A549 (cell line): Measurements from ENCODE around the gene NPLOC4.

Experiments used
- CEBPB ChIP-seq, 2 experiments: fragments of >200 bp in 1 of 2; sonication (Bioruptor Twin) in 1 of 2; formaldehyde crosslinking in 1 of 2; IDR thresholded peaks; 2 replicates each; pipeline ENCODE4 v1.6.1; 2012 to 2016
- JUNB ChIP-seq: fragments of >200 bp; sonication (Bioruptor Twin); formaldehyde crosslinking; IDR thresholded peaks from 2 replicates; pipeline ENCODE4 v1.6.1; 2016
- MAFK ChIP-seq: fragments of 450-650 bp; IDR thresholded peaks from 2 replicates; pipeline ENCODE4 v1.6.1; 2014; ENCODE audit not compliant: partially characterized antibody
- POLR2A ChIP-seq: IDR thresholded peaks from 2 replicates; pipeline ENCODE4 v1.6.1; 2012; ENCODE audit warnings: mild to moderate bottlenecking, low read length
- RFX5 ChIP-seq: fragments of 450-650 bp; IDR thresholded peaks from 2 replicates; pipeline ENCODE4 v1.7.1; 2014; ENCODE audit warnings: antibody characterized with exemption, mild to moderate bottlenecking, moderate library complexity
- SREBF2 ChIP-seq: fragments of 450-650 bp; IDR thresholded peaks from 2 replicates; pipeline ENCODE4 v1.6.1; 2014; ENCODE audit warnings: mild to moderate bottlenecking, moderate library complexity
- TF ChIP-seq, protein P1 (sequence below): fragments of 200-600 bp; sonication (generic); IDR thresholded peaks from 2 replicates; pipeline ENCODE4 v1.6.1; 2016; ENCODE audit warnings: antibody characterized with exemption, mild to moderate bottlenecking, moderate library complexity
- TF ChIP-seq, protein P2 (sequence below): fragments of >200 bp; sonication (Bioruptor Twin); formaldehyde crosslinking; IDR thresholded peaks from 3 replicates; pipeline ENCODE4 v1.5.1; 2016

DNA sequence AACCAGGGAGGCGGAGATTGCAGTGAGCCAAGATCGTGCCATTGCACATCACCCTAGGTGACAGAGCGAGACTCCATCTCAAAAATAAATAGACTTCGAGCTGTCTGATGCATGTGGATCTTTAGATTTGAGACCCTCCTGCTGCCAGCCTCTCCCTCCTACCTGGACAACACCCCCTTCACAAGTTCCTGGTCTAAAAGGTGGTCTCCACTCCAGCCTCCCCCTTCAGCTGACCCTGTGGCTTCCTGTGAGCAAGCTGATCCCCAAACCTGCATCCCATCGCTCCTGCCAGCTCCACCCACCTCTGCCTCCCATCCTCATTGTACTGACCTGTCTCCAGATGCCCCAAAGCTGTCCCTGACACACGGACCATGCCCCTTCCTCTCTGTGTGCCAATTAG lies 57.6 kb downstream of the NPLOC4 start:
- TF ChIP-seq, protein P1, sequence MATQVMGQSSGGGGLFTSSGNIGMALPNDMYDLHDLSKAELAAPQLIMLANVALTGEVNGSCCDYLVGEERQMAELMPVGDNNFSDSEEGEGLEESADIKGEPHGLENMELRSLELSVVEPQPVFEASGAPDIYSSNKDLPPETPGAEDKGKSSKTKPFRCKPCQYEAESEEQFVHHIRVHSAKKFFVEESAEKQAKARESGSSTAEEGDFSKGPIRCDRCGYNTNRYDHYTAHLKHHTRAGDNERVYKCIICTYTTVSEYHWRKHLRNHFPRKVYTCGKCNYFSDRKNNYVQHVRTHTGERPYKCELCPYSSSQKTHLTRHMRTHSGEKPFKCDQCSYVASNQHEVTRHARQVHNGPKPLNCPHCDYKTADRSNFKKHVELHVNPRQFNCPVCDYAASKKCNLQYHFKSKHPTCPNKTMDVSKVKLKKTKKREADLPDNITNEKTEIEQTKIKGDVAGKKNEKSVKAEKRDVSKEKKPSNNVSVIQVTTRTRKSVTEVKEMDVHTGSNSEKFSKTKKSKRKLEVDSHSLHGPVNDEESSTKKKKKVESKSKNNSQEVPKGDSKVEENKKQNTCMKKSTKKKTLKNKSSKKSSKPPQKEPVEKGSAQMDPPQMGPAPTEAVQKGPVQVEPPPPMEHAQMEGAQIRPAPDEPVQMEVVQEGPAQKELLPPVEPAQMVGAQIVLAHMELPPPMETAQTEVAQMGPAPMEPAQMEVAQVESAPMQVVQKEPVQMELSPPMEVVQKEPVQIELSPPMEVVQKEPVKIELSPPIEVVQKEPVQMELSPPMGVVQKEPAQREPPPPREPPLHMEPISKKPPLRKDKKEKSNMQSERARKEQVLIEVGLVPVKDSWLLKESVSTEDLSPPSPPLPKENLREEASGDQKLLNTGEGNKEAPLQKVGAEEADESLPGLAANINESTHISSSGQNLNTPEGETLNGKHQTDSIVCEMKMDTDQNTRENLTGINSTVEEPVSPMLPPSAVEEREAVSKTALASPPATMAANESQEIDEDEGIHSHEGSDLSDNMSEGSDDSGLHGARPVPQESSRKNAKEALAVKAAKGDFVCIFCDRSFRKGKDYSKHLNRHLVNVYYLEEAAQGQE, result no peak
- no peak for TF ChIP-seq JUNB
- no peak for TF ChIP-seq POLR2A
- TF ChIP-seq, protein P2, sequence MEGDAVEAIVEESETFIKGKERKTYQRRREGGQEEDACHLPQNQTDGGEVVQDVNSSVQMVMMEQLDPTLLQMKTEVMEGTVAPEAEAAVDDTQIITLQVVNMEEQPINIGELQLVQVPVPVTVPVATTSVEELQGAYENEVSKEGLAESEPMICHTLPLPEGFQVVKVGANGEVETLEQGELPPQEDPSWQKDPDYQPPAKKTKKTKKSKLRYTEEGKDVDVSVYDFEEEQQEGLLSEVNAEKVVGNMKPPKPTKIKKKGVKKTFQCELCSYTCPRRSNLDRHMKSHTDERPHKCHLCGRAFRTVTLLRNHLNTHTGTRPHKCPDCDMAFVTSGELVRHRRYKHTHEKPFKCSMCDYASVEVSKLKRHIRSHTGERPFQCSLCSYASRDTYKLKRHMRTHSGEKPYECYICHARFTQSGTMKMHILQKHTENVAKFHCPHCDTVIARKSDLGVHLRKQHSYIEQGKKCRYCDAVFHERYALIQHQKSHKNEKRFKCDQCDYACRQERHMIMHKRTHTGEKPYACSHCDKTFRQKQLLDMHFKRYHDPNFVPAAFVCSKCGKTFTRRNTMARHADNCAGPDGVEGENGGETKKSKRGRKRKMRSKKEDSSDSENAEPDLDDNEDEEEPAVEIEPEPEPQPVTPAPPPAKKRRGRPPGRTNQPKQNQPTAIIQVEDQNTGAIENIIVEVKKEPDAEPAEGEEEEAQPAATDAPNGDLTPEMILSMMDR, result no peak
- no peak for TF ChIP-seq CEBPB (IDR thresholded peaks at IDR 0.05)
- TF ChIP-seq RFX5, result no peak
- TF ChIP-seq SREBF2, result no peak
- TF ChIP-seq MAFK, result no peak
